PC-3 (cell line): ENCODE data around the gene HLA-DPA1. TPM values are rescaled to one million over a fixed set of nuclear protein-coding genes. Genes with fewer than 3 reads are reported as not detected.

ENCODE experiments used
- ATAC-seq: fragments of 200-7000 bp; cut with Tn5 transposase; 2 replicates; pipeline ENCODE4 v1.9.1; 2020; ENCODE audit warnings: mild to moderate bottlenecking, moderate library complexity
- BruUV-seq: library from RNA; stranded (reverse); fragments of 400-500 nt; replicated peaks from 2 replicates; lab custom pipeline; 2021; lab: Mats Ljungman, UMichigan
- CTCF ChIA-PET: fragments of 300-600 bp; sonication (Branson Sonifier 250); formaldehyde crosslinking; loops from one replicate; lab custom pipeline; 2022; ENCODE audit warnings: antibody characterized with exemption; lab: Charles Lee
- POLR2A ChIA-PET: fragments of 300-600 bp; sonication (Branson Sonifier 250); formaldehyde crosslinking; loops from one replicate; lab custom pipeline; 2022; ENCODE audit warnings: antibody characterized with exemption; ENCODE audit not compliant: unreplicated experiment; lab: Charles Lee
- DNase-seq: peaks from one replicate; pipeline ENCODE4 v3.0.0-alpha.2; 2015
- H2AFZ ChIP-seq: fragments of 300-600 bp; sonication (generic); 2 replicates; pipeline ENCODE4 v1.6.0; 2016; ENCODE audit warnings: antibody characterized with exemption, low read length
- H3F3A ChIP-seq: fragments of 300-600 bp; sonication (generic); one replicate; pipeline ENCODE4 v1.6.0; 2017; ENCODE audit warnings: antibody characterized with exemption, low read length, control low read depth, mild to moderate bottlenecking; ENCODE audit not compliant: unreplicated experiment
- H3K27ac ChIP-seq: fragments of 300-600 bp; sonication (generic); 2 replicates; pipeline ENCODE4 v1.5.1; 2016; ENCODE audit warnings: mild to moderate bottlenecking, low read length
- H3K27me3 ChIP-seq: fragments of 300-600 bp; sonication (generic); 2 replicates; pipeline ENCODE4 v1.6.1; 2016; ENCODE audit warnings: low read length, mixed read lengths
- H3K36me3 ChIP-seq: fragments of 300-600 bp; sonication (generic); 2 replicates; pipeline ENCODE4 v1.6.1; 2016; ENCODE audit warnings: low read depth, mixed run types, low read length, mixed read lengths
- H3K4me1 ChIP-seq: fragments of 300-600 bp; sonication (generic); 2 replicates; pipeline ENCODE4 v1.5.1; 2016; ENCODE audit warnings: low read length; ENCODE audit not compliant: insufficient read depth
- H3K4me2 ChIP-seq: fragments of 300-600 bp; sonication (generic); 2 replicates; pipeline ENCODE4 v1.6.0; 2016; ENCODE audit warnings: low read length
- H3K4me3 ChIP-seq: fragments of 300-600 bp; sonication (generic); 2 replicates; pipeline ENCODE4 v1.5.1; 2016; ENCODE audit warnings: mild to moderate bottlenecking, low read length, mixed read lengths
- H3K79me2 ChIP-seq: fragments of 300-600 bp; sonication (generic); 2 replicates; pipeline ENCODE4 v1.6.1; 2017; ENCODE audit warnings: low read length, mixed read lengths
- H3K9ac ChIP-seq: fragments of 300-600 bp; sonication (generic); 2 replicates; pipeline ENCODE4 v1.6.0; 2016; ENCODE audit warnings: mild to moderate bottlenecking, low read length
- H3K9me2 ChIP-seq: fragments of 300-600 bp; sonication (generic); replicated peaks from 2 replicates; pipeline ENCODE4 v1.6.1; 2016; ENCODE audit warnings: mixed run types, low read length, mixed read lengths
- H3K9me3 ChIP-seq: fragments of 300-600 bp; sonication (generic); 2 replicates; pipeline ENCODE4 v1.6.1; 2016; ENCODE audit warnings: low read length, mixed read lengths
- H4K20me1 ChIP-seq: fragments of 300-600 bp; sonication (generic); 2 replicates; pipeline ENCODE4 v1.6.1; 2016; ENCODE audit warnings: low read length, mixed read lengths
- EZH2 ChIP-seq: fragments of 300-600 bp; sonication (generic); IDR thresholded peaks from one replicate; pipeline ENCODE4 v1.6.1; 2017; ENCODE audit warnings: antibody characterized with exemption, mild to moderate bottlenecking, low read length; ENCODE audit not compliant: unreplicated experiment
- EZH2phosphoT487 ChIP-seq: fragments of 300-600 bp; sonication (generic); IDR thresholded peaks from 2 replicates; pipeline ENCODE4 v1.6.1; 2018; ENCODE audit warnings: mild to moderate bottlenecking, antibody characterized with exemption, low read length, borderline replicate concordance
- intact Hi-C: fragments of 100-400 bp; cut with micrococcal nuclease; formaldehyde crosslinking; loops from 2 replicates; pipeline ENCODE4 v1.9.0; 2023
- total RNA-seq: library from RNA; depleted of rRNA; stranded (reverse); fragments of >200 nt; gene quantifications from 2 replicates; pipeline ENCODE4 v1.2.3, GENCODE V29; 2014
- TF ChIP-seq, protein P1 (sequence below): fragments of 300-600 bp; sonication (generic); conservative IDR thresholded peaks from 2 replicates; pipeline ENCODE4 v1.5.1; 2017; ENCODE audit warnings: antibody characterized with exemption, low read depth, mild to moderate bottlenecking, low read length

The HLA-DPA1 gene
- total RNA-seq, 1 experiment from 2014 or later = not detected

DNA sequence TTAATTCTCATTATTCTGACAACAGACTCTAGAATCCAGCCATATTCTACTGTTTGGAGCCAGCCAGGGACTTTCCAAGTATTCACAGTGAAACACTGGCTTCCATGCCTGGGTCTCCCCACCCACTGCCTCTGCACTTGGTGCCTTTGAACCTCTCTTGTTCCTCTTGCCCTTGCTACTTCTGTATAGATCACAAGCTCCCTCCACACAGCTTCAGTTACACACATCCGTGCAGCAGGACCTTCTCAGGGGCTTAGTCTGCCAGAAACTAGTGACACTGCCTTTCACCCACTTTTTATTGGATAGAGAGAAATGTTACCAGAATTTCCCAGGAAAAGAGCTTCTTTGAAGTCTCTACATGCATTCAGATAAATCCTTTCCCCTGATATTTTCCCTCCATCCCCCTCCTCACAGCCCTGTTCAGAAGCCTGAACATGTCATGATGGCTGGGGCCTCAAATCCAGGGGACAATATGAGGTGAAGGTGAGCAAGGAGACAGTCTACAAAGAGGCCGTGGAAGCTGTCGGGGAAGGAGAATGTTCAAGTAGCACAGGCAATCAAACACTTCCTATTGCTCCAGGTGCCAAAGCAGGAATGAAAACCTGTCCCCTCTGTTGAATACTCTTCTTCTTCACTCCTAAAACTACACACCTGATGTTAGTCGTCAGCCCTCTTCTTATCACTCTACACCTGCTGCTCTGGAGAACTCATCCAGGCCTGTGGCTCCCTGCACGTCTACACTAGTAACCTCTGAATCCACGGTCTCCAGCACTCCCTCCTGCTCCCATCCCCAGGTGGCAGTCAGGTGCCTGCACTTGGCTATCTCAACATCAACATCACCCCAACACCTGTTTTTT lies 43.9 kb downstream of the HLA-DPA1 start:
- no peaks in the 10 kb centered on the region for H3K9me3 ChIP-seq
- TF ChIP-seq, protein P1, sequence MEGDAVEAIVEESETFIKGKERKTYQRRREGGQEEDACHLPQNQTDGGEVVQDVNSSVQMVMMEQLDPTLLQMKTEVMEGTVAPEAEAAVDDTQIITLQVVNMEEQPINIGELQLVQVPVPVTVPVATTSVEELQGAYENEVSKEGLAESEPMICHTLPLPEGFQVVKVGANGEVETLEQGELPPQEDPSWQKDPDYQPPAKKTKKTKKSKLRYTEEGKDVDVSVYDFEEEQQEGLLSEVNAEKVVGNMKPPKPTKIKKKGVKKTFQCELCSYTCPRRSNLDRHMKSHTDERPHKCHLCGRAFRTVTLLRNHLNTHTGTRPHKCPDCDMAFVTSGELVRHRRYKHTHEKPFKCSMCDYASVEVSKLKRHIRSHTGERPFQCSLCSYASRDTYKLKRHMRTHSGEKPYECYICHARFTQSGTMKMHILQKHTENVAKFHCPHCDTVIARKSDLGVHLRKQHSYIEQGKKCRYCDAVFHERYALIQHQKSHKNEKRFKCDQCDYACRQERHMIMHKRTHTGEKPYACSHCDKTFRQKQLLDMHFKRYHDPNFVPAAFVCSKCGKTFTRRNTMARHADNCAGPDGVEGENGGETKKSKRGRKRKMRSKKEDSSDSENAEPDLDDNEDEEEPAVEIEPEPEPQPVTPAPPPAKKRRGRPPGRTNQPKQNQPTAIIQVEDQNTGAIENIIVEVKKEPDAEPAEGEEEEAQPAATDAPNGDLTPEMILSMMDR = no peak
- TF ChIP-seq EZH2 (no peak), EZH2phosphoT487 (no peak)
- H2AFZ ChIP-seq = no peak overlapping the region
- H3K36me3 ChIP-seq = no peaks in the 10 kb centered on the region
- intact Hi-C loops = no loop called here
- DNase-seq (no peak), ATAC-seq (no peak)
- ChIA-PET POLR2A (no interaction called here), CTCF (no interaction called here)
- BruUV-seq = no TSS peak
- H3K9ac ChIP-seq = no peak overlapping the region
- no peak overlapping the region for H3K27ac ChIP-seq
- no peaks in the 10 kb centered on the region for H3F3A ChIP-seq
- peaks cover 74% of the 10 kb centered on the region for H3K27me3 ChIP-seq
- no peak overlapping the region for H3K4me2 ChIP-seq
- H3K4me3 ChIP-seq = no peak overlapping the region
- no peaks in the 10 kb centered on the region for H3K4me1 ChIP-seq
- no peaks in the 10 kb centered on the region for H4K20me1 ChIP-seq
- H3K79me2 ChIP-seq = no peaks in the 10 kb centered on the region
- H3K9me2 ChIP-seq = no peaks in the 10 kb centered on the region

DNA sequence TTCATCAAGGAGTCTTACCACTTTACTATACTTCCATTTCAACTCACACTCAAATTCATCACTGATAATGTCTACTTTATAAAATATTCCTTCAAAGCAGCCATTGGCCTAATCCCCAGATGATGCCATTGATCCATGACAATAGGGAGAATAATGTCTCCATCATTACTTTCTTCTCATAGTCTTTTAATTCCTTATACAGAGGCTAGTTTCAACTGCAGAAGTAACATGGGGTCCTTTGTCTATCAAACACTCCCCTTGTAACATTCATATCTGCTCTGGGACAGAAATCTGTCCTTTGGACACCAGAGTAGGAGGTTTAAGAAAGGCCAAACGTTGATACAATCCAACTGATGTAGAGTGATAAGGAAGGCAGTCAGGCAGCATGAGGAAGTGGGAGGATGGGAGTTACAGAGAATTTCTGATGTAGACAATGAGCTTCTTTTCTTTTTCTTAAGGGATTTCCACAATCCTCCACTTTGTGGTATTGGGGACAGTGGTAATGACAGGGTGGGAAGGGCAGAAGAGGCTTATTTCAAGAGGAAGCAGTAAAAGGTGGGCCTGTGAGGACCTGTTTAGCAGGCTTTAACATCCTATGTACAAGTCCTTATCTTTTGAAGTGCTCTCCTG lies 45.1 kb downstream of the HLA-DPA1 start:
- no peak overlapping the region for H3K4me3 ChIP-seq
- no peak overlapping the region for H3K4me2 ChIP-seq
- TF ChIP-seq EZH2phosphoT487 (no peak), EZH2 (no peak)
- TF ChIP-seq, protein P1 = no peak
- H3K9ac ChIP-seq = no peak overlapping the region
- no peaks in the 10 kb centered on the region for H3K79me2 ChIP-seq
- H3F3A ChIP-seq = no peaks in the 10 kb centered on the region
- H3K4me1 ChIP-seq = no peaks in the 10 kb centered on the region
- no TSS peak for BruUV-seq
- H3K27me3 ChIP-seq = peaks cover 62% of the 10 kb centered on the region
- H3K36me3 ChIP-seq = no peaks in the 10 kb centered on the region
- CTCF ChIA-PET = no interaction called here
- H3K9me2 ChIP-seq = no peaks in the 10 kb centered on the region
- POLR2A ChIA-PET = no interaction called here
- H3K27ac ChIP-seq = no peak overlapping the region
- no peaks in the 10 kb centered on the region for H3K9me3 ChIP-seq
- H4K20me1 ChIP-seq = no peaks in the 10 kb centered on the region
- intact Hi-C loops = no loop called here
- no peak overlapping the region for H2AFZ ChIP-seq
- no peak for ATAC-seq
- DNase-seq = no peak

DNA sequence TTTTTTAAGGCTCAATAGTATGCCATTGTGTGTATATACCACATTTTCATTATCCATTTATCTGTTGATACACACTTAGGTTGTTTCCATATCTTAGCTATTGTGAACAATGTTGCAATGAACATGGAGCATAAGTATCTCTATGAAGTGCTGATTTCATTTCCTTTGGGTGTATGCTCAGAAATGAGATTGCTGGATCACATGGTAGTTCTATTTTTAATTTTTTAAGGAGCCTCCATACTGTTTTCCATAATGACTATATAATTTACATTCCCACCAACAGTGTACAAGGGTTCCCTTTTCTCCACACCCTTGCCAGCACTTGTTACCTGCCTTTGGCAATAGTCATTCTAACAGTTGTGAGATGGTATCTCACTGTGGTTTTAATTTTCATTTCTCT lies 48.9 kb downstream of the HLA-DPA1 start:
- Histone ChIP-seq H4K20me1 (no peaks in the 10 kb centered on the region), H3F3A (no peaks in the 10 kb centered on the region), H3K9me3 (no peaks in the 10 kb centered on the region), H3K27me3 (peaks cover 60% of the 10 kb centered on the region), H3K27ac (no peak overlapping the region), H3K79me2 (no peaks in the 10 kb centered on the region), H3K9me2 (no peaks in the 10 kb centered on the region), H3K36me3 (no peaks in the 10 kb centered on the region), H2AFZ (no peak overlapping the region), H3K4me1 (no peaks in the 10 kb centered on the region), H3K4me3 (no peak overlapping the region), H3K9ac (no peak overlapping the region), H3K4me2 (no peak overlapping the region)
- ATAC-seq (no peak), DNase-seq (no peak)
- TF ChIP-seq, protein P1 = no peak
- TF ChIP-seq EZH2 (no peak), EZH2phosphoT487 (no peak)
- no TSS peak for BruUV-seq
- intact Hi-C loops = no loop called here
- ChIA-PET CTCF (no interaction called here), POLR2A (no interaction called here)
